OCI-LY3 (cell line): ENCODE measurements around the gene TAB3.

Source experiments
- EZH2phosphoT487 ChIP-seq: fragments of 200-600 bp; shearing (Covaris generic); IDR thresholded peaks from 2 replicates; pipeline ENCODE4 v1.6.1; 2018; ENCODE audit warnings: antibody characterized with exemption, mixed run types, low read depth
- TF ChIP-seq, protein P1 (sequence below): fragments of 200-600, 300-600 bp; sonication (generic); IDR thresholded peaks from 2 replicates; pipeline ENCODE4 v1.5.1; 2014; ENCODE audit warnings: antibody characterized with exemption, low read length, low read depth

GRCh38 chrX:30786374-30786773, 102.7 kb downstream of the TAB3 start:
- TF ChIP-seq, protein P1, sequence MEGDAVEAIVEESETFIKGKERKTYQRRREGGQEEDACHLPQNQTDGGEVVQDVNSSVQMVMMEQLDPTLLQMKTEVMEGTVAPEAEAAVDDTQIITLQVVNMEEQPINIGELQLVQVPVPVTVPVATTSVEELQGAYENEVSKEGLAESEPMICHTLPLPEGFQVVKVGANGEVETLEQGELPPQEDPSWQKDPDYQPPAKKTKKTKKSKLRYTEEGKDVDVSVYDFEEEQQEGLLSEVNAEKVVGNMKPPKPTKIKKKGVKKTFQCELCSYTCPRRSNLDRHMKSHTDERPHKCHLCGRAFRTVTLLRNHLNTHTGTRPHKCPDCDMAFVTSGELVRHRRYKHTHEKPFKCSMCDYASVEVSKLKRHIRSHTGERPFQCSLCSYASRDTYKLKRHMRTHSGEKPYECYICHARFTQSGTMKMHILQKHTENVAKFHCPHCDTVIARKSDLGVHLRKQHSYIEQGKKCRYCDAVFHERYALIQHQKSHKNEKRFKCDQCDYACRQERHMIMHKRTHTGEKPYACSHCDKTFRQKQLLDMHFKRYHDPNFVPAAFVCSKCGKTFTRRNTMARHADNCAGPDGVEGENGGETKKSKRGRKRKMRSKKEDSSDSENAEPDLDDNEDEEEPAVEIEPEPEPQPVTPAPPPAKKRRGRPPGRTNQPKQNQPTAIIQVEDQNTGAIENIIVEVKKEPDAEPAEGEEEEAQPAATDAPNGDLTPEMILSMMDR: no peak
- no peak for TF ChIP-seq EZH2phosphoT487
